ENCODE data around the gene GRIN2A. TPM values are rescaled to one million over a fixed set of nuclear protein-coding genes. Genes with fewer than 3 reads are reported as not detected.

GRIN2A gene
- 0.04 TPM in 1 of 2 replicates, not detected in the other for polyA plus RNA-seq (2011; rRNA removed)
- 0.05 TPM in 1 of 2 replicates, not detected in the other for polyA minus RNA-seq (2011; rRNA and poly(A)+ RNA removed)

GRCh38 chr16:10182222-10183053, at the start of gene GRIN2A:
Gene GRIN2A, minus strand, starts transcription at chr16:10182428. Its CDS starts 2,017 bp downstream, at chr16:10180411.
- no peak within 1 kb of the TSS for H3K4me3 ChIP-seq (ENCODE audit: low read depth, low read length)
- no peak for TF ChIP-seq CTCF (IDR thresholded peaks at IDR 0.05; ENCODE audit: insufficient read depth, low read depth, low read length)
- peaks cover 22% of the 10 kb centered on the region for H3K27me3 ChIP-seq (ENCODE audit: control insufficient read depth, insufficient read depth, low read length)
- CTCF ChIA-PET, result interaction anchor here (0.7 to 2.9 kb wide), 9 partner anchors 54 to 1599 kb away, joined by 3 to 17 read pairs (median 3); no protein-coding TSS in a partner anchor
- DNase-seq (ENCODE audit: low read depth), result no peak
- no peaks in the 10 kb centered on the region for H3K36me3 ChIP-seq (ENCODE audit: control insufficient read depth, insufficient read depth, low read length)
- POLR2A ChIA-PET, result no interaction called here

GRCh38 chr16:10231563-10231962, 49.3 kb upstream of the GRIN2A start:
- POLR2A ChIA-PET, result no interaction called here

GRCh38 chr16:10228779-10229178, 46.6 kb upstream of the GRIN2A start:
- TF ChIP-seq CTCF (IDR thresholded peaks at IDR 0.05; ENCODE audit: insufficient read depth, low read depth, low read length), result no peak
- POLR2A ChIA-PET, result no interaction called here
- Histone ChIP-seq H3K4me3 (ENCODE audit: low read depth, low read length) (no peak overlapping the region), H3K27me3 (ENCODE audit: control insufficient read depth, insufficient read depth, low read length) (no peaks in the 10 kb centered on the region), H3K36me3 (ENCODE audit: control insufficient read depth, insufficient read depth, low read length) (no peaks in the 10 kb centered on the region)
- no peak for DNase-seq (ENCODE audit: low read depth)
- CTCF ChIA-PET, result no interaction called here

More at GRCh38 chr16:10231563-10231962, 49.3 kb upstream of the GRIN2A start:
- no peaks in the 10 kb centered on the region for H3K36me3 ChIP-seq (ENCODE audit: control insufficient read depth, insufficient read depth, low read length)
- CTCF ChIA-PET, result no interaction called here
- no peak for DNase-seq (ENCODE audit: low read depth)
- H3K27me3 ChIP-seq (ENCODE audit: control insufficient read depth, insufficient read depth, low read length), result no peaks in the 10 kb centered on the region
- no peak overlapping the region for H3K4me3 ChIP-seq (ENCODE audit: low read depth, low read length)
- no peak for TF ChIP-seq CTCF (IDR thresholded peaks at IDR 0.05; ENCODE audit: insufficient read depth, low read depth, low read length)

- Histone ChIP-seq H3K27me3 (ENCODE audit: control insufficient read depth, insufficient read depth, low read length) (no peaks in the 10 kb centered on the region), H3K4me3 (ENCODE audit: low read depth, low read length) (no peak overlapping the region), H3K36me3 (ENCODE audit: control insufficient read depth, insufficient read depth, low read length) (no peaks in the 10 kb centered on the region)
- ChIA-PET CTCF (no interaction called here), POLR2A (no interaction called here)
- TF ChIP-seq CTCF (IDR thresholded peaks at IDR 0.05; ENCODE audit: insufficient read depth, low read depth, low read length), result no peak
- DNase-seq (ENCODE audit: low read depth), result no peak
These were observed 44.7 kb upstream of the GRIN2A start for GRCh38 chr16:10226987-10227306.

GRCh38 chr16:10226141-10226986, 44.1 kb upstream of the GRIN2A start:
- CTCF ChIA-PET, result no interaction called here
- no peak for TF ChIP-seq CTCF (IDR thresholded peaks at IDR 0.05; ENCODE audit: insufficient read depth, low read depth, low read length)
- no peak overlapping the region for H3K4me3 ChIP-seq (ENCODE audit: low read depth, low read length)
- H3K27me3 ChIP-seq (ENCODE audit: control insufficient read depth, insufficient read depth, low read length), result no peaks in the 10 kb centered on the region
- POLR2A ChIA-PET, result no interaction called here
- DNase-seq (ENCODE audit: low read depth), result no peak
- no peaks in the 10 kb centered on the region for H3K36me3 ChIP-seq (ENCODE audit: control insufficient read depth, insufficient read depth, low read length)
